ENCODE measurements around the gene GIMAP8.
"Not testable (repeated sequence)": the region's sequence is repeated elsewhere in the genome, so short reads cannot be mapped to it uniquely, and the experiment has no call there.

Gene GIMAP8

GRCh38 chr7:150516956-150517745 is 66.7 kb downstream of the GIMAP8 start:
- no peak for DNase-seq

- DNase-seq = no peak
These were observed 68.9 kb downstream of the GIMAP8 start for GRCh38 chr7:150519310-150519709.

- DNase-seq = no peak
These were observed 69.7 kb downstream of the GIMAP8 start for GRCh38 chr7:150520145-150520544.

- DNase-seq = not testable (repeated sequence)
These were observed 72.5 kb downstream of the GIMAP8 start for GRCh38 chr7:150522931-150523330.

GRCh38 chr7:150524018-150524417 is 73.6 kb downstream of the GIMAP8 start:
- no peak for DNase-seq
